ENCODE results near the gene CCDC24.

The CCDC24 gene

GRCh38 chr1:44033756-44034155 lies 42.4 kb downstream of the CCDC24 start:
- Histone ChIP-seq H3K27me3 (replicated peaks; ENCODE audit: insufficient read depth, low read length) (no peaks in the 10 kb centered on the region), H3F3A (ENCODE audit: insufficient read depth, low read length) (peaks cover 3% of the 10 kb centered on the region; the same call in 1 of the 2 replicates), H3K36me3 (replicated peaks; ENCODE audit: insufficient read depth, low read length) (no peaks in the 10 kb centered on the region), H3K4me1 (ENCODE audit: low read length) (peaks cover 15% of the 10 kb centered on the region), H3K9me3 (replicated peaks; ENCODE audit: insufficient read depth, low read length) (no peaks in the 10 kb centered on the region), H4K20me1 (ENCODE audit: insufficient read depth, low read length) (no peaks in the 10 kb centered on the region), H3K27ac (ENCODE audit: low read length) (no peak overlapping the region), H3K9me2 (replicated peaks; ENCODE audit: insufficient read depth, low read length) (no peaks in the 10 kb centered on the region), H3K79me2 (ENCODE audit: low read length) (no peaks in the 10 kb centered on the region), H3K4me3 (ENCODE audit: low read length) (no peak overlapping the region), H3K4me2 (ENCODE audit: low read depth, low read length) (no peak overlapping the region), H3K9ac (ENCODE audit: low read length) (no peak overlapping the region), H2AFZ (ENCODE audit: low read length) (no peak overlapping the region)
- TF ChIP-seq EZH2 (optimal IDR thresholded peaks at IDR 0.05; ENCODE audit: low read depth, low read length) (no peak), EZH2phosphoT487 (IDR thresholded peaks at IDR 0.05; ENCODE audit: low read length) (no peak), CTCF (IDR thresholded peaks at IDR 0.05; ENCODE audit: low read length) (no peak)
- DNase-seq, result no peak

- Histone ChIP-seq H3K4me3 (ENCODE audit: low read length) (no peak overlapping the region), H2AFZ (ENCODE audit: low read length) (no peak overlapping the region), H3K9me2 (replicated peaks; ENCODE audit: insufficient read depth, low read length) (no peaks in the 10 kb centered on the region), H3K9ac (ENCODE audit: low read length) (no peak overlapping the region), H3K27me3 (replicated peaks; ENCODE audit: insufficient read depth, low read length) (no peaks in the 10 kb centered on the region), H3F3A (ENCODE audit: insufficient read depth, low read length) (peaks cover 3% of the 10 kb centered on the region; the same call in 1 of the 2 replicates), H3K27ac (ENCODE audit: low read length) (no peak overlapping the region), H3K9me3 (replicated peaks; ENCODE audit: insufficient read depth, low read length) (no peaks in the 10 kb centered on the region), H3K4me1 (ENCODE audit: low read length) (peaks cover 10% of the 10 kb centered on the region), H3K4me2 (ENCODE audit: low read depth, low read length) (no peak overlapping the region), H4K20me1 (ENCODE audit: insufficient read depth, low read length) (no peaks in the 10 kb centered on the region), H3K79me2 (ENCODE audit: low read length) (no peaks in the 10 kb centered on the region), H3K36me3 (replicated peaks; ENCODE audit: insufficient read depth, low read length) (no peaks in the 10 kb centered on the region)
- TF ChIP-seq EZH2 (optimal IDR thresholded peaks at IDR 0.05; ENCODE audit: low read depth, low read length) (no peak), EZH2phosphoT487 (IDR thresholded peaks at IDR 0.05; ENCODE audit: low read length) (no peak), CTCF (IDR thresholded peaks at IDR 0.05; ENCODE audit: low read length) (no peak)
- no peak for DNase-seq
These were observed 43.0 kb downstream of the CCDC24 start for GRCh38 chr1:44034423-44034822.

GRCh38 chr1:44034976-44035716 lies 43.7 kb downstream of the CCDC24 start:
- H3K79me2 ChIP-seq (ENCODE audit: low read length), result no peaks in the 10 kb centered on the region
- peaks cover 3% of the 10 kb centered on the region; the same call in 1 of the 2 replicates for H3F3A ChIP-seq (ENCODE audit: insufficient read depth, low read length)
- H3K4me2 ChIP-seq (ENCODE audit: low read depth, low read length), result no peak overlapping the region
- no peaks in the 10 kb centered on the region for H3K36me3 ChIP-seq (replicated peaks; ENCODE audit: insufficient read depth, low read length)
- no peak for DNase-seq
- no peaks in the 10 kb centered on the region for H4K20me1 ChIP-seq (ENCODE audit: insufficient read depth, low read length)
- no peaks in the 10 kb centered on the region for H3K9me3 ChIP-seq (replicated peaks; ENCODE audit: insufficient read depth, low read length)
- TF ChIP-seq EZH2 (optimal IDR thresholded peaks at IDR 0.05; ENCODE audit: low read depth, low read length) (no peak), CTCF (IDR thresholded peaks at IDR 0.05; ENCODE audit: low read length) (no peak), EZH2phosphoT487 (IDR thresholded peaks at IDR 0.05; ENCODE audit: low read length) (no peak)
- H3K27ac ChIP-seq (ENCODE audit: low read length), result no peak overlapping the region
- no peak overlapping the region for H3K4me3 ChIP-seq (ENCODE audit: low read length)
- H3K4me1 ChIP-seq (ENCODE audit: low read length), result peaks cover 9% of the 10 kb centered on the region
- no peak overlapping the region for H3K9ac ChIP-seq (ENCODE audit: low read length)
- H3K9me2 ChIP-seq (replicated peaks; ENCODE audit: insufficient read depth, low read length), result no peaks in the 10 kb centered on the region
- no peak overlapping the region for H2AFZ ChIP-seq (ENCODE audit: low read length)
- H3K27me3 ChIP-seq (replicated peaks; ENCODE audit: insufficient read depth, low read length), result no peaks in the 10 kb centered on the region

All from MM.1S (cell line).